ENCODE data around the gene FADS6. TPM values are rescaled to one million over a fixed set of nuclear protein-coding genes. Genes with fewer than 3 reads are reported as not detected.

FADS6 gene
- total and polyA plus RNA-seq, 2 of the 13 experiments (the other 11 are each of a cell fraction or from before 2014, with no cell fraction given), result 0.11 TPM

DNA sequence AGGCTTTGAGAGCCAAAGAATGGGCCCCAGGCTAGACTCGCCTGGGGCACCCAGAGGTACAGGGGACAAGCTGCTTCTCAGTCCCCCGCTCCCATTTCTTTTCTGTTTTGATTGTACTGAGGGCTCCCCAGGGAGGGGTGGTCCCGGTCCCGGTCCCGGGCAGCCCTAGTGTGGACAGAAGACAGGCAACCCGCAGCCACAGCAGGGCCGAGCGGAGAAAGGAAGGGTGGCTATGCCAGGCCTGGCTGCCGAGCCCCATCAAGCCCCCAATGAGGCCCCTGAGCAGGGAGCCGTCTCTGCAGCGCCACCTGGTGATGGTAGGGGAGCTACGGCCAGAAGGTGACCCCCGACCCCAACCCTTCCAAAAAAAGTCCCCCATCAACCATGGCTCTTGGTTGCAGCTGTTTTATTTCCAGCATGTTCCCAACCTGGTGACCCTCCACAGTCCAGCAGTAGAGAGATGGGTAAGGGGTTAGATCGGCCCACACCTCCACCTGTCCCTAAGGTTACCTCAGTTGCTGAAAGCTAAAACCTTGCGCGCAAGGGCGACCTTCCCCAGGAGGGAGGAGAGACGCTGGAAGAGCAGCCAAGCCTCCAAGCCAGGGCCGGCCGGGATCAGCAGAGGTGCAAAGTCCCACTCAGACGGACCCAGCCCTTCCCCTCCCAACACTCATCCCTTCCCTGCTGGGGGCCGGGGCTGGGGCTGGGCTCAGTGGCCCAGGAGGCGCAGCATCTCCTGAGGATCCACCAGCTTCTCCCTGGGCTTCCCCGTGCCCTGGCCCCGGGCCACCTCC is 31.1 kb downstream of the FADS6 start (continued):
- TF ChIP-seq SIX1 (CRISPR knock-in tag; IDR thresholded peaks at IDR 0.05; ENCODE audit: borderline replicate concordance) (no peak), CBFB (CRISPR knock-in tag; IDR thresholded peaks at IDR 0.05) (no peak), STAG1 (CRISPR knock-in tag; IDR thresholded peaks at IDR 0.05) (peak; percentile 54), ZNF460 (CRISPR knock-in tag; IDR thresholded peaks at IDR 0.05; ENCODE audit: borderline replicate concordance) (no peak), REXO4 (CRISPR knock-in tag; IDR thresholded peaks at IDR 0.05; ENCODE audit: borderline replicate concordance) (no peak), TP53 (CRISPR knock-in tag; conservative IDR thresholded peaks at IDR 0.05) (no peak), MED1 (CRISPR knock-in tag; IDR thresholded peaks at IDR 0.05) (0 out of 2 replicates have a peak, but pooled peaks have one; percentile 11), CENPX (CRISPR knock-in tag; IDR thresholded peaks at IDR 0.05) (no peak), FOXM1 (CRISPR knock-in tag; IDR thresholded peaks at IDR 0.05) (no peak), BRD4 (CRISPR knock-in tag; IDR thresholded peaks at IDR 0.05) (no peak), RAD51 (IDR thresholded peaks at IDR 0.05; ENCODE audit: borderline replicate concordance) (no peak), ZFP37 (CRISPR knock-in tag; IDR thresholded peaks at IDR 0.05; ENCODE audit: borderline replicate concordance) (no peak), ZNF317 (CRISPR knock-in tag; IDR thresholded peaks at IDR 0.05) (no peak), SKI (IDR thresholded peaks at IDR 0.05; ENCODE audit: partially characterized antibody) (no peak), MLLT10 (CRISPR knock-in tag; IDR thresholded peaks at IDR 0.05) (no peak)
- TF ChIP-seq, protein P1, sequence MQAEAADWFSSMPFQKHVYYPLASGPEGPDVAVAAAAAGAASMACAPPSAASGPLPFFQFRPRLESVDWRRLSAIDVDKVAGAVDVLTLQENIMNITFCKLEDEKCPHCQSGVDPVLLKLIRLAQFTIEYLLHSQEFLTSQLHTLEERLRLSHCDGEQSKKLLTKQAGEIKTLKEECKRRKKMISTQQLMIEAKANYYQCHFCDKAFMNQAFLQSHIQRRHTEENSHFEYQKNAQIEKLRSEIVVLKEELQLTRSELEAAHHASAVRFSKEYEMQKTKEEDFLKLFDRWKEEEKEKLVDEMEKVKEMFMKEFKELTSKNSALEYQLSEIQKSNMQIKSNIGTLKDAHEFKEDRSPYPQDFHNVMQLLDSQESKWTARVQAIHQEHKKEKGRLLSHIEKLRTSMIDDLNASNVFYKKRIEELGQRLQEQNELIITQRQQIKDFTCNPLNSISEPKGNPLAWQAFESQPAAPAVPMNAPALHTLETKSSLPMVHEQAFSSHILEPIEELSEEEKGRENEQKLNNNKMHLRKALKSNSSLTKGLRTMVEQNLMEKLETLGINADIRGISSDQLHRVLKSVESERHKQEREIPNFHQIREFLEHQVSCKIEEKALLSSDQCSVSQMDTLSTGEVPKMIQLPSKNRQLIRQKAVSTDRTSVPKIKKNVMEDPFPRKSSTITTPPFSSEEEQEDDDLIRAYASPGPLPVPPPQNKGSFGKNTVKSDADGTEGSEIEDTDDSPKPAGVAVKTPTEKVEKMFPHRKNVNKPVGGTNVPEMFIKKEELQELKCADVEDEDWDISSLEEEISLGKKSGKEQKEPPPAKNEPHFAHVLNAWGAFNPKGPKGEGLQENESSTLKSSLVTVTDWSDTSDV (CRISPR knock-in tag; IDR thresholded peaks at IDR 0.05), result no peak
- TF ChIP-seq, protein P2, sequence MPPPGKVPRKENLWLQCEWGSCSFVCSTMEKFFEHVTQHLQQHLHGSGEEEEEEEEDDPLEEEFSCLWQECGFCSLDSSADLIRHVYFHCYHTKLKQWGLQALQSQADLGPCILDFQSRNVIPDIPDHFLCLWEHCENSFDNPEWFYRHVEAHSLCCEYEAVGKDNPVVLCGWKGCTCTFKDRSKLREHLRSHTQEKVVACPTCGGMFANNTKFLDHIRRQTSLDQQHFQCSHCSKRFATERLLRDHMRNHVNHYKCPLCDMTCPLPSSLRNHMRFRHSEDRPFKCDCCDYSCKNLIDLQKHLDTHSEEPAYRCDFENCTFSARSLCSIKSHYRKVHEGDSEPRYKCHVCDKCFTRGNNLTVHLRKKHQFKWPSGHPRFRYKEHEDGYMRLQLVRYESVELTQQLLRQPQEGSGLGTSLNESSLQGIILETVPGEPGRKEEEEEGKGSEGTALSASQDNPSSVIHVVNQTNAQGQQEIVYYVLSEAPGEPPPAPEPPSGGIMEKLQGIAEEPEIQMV (CRISPR knock-in tag; IDR thresholded peaks at IDR 0.05; ENCODE audit: low read depth), result no peak
- TF ChIP-seq, protein P3, sequence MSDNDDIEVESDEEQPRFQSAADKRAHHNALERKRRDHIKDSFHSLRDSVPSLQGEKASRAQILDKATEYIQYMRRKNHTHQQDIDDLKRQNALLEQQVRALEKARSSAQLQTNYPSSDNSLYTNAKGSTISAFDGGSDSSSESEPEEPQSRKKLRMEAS (IDR thresholded peaks at IDR 0.05), result peak; percentile 36; the same call in 1 of the 2 replicates
- TF ChIP-seq, protein P4, sequence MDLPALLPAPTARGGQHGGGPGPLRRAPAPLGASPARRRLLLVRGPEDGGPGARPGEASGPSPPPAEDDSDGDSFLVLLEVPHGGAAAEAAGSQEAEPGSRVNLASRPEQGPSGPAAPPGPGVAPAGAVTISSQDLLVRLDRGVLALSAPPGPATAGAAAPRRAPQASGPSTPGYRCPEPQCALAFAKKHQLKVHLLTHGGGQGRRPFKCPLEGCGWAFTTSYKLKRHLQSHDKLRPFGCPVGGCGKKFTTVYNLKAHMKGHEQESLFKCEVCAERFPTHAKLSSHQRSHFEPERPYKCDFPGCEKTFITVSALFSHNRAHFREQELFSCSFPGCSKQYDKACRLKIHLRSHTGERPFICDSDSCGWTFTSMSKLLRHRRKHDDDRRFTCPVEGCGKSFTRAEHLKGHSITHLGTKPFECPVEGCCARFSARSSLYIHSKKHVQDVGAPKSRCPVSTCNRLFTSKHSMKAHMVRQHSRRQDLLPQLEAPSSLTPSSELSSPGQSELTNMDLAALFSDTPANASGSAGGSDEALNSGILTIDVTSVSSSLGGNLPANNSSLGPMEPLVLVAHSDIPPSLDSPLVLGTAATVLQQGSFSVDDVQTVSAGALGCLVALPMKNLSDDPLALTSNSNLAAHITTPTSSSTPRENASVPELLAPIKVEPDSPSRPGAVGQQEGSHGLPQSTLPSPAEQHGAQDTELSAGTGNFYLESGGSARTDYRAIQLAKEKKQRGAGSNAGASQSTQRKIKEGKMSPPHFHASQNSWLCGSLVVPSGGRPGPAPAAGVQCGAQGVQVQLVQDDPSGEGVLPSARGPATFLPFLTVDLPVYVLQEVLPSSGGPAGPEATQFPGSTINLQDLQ (CRISPR knock-in tag; IDR thresholded peaks at IDR 0.05), result no peak
- TF ChIP-seq, protein P5, sequence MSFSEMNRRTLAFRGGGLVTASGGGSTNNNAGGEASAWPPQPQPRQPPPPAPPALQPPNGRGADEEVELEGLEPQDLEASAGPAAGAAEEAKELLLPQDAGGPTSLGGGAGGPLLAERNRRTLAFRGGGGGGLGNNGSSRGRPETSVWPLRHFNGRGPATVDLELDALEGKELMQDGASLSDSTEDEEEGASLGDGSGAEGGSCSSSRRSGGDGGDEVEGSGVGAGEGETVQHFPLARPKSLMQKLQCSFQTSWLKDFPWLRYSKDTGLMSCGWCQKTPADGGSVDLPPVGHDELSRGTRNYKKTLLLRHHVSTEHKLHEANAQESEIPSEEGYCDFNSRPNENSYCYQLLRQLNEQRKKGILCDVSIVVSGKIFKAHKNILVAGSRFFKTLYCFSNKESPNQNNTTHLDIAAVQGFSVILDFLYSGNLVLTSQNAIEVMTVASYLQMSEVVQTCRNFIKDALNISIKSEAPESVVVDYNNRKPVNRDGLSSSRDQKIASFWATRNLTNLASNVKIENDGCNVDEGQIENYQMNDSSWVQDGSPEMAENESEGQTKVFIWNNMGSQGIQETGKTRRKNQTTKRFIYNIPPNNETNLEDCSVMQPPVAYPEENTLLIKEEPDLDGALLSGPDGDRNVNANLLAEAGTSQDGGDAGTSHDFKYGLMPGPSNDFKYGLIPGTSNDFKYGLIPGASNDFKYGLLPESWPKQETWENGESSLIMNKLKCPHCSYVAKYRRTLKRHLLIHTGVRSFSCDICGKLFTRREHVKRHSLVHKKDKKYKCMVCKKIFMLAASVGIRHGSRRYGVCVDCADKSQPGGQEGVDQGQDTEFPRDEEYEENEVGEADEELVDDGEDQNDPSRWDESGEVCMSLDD (CRISPR knock-in tag; IDR thresholded peaks at IDR 0.05; ENCODE audit: borderline replicate concordance), result no peak
